Endodermal cell (in vitro differentiated cells): ENCODE data around the gene B4GALNT4. TPM values are rescaled to one million over a fixed set of nuclear protein-coding genes. Genes with fewer than 3 reads are reported as not detected.
"Not testable (repeated sequence)": the region's sequence is repeated elsewhere in the genome, so short reads cannot be mapped to it uniquely, and the experiment has no call there.

Experiments used
- DNase-seq: peaks from one replicate; pipeline ENCODE4 v3.0.0-alpha.2; 2017
- H3K27ac ChIP-seq: 2 replicates; pipeline ENCODE4 v1.5.1; 2013; ENCODE audit warnings: mild to moderate bottlenecking, low read depth, low read length, moderate library complexity
- H3K27me3 ChIP-seq: 2 replicates; pipeline ENCODE4 v1.6.1; 2013; ENCODE audit warnings: mild to moderate bottlenecking, low read length, moderate library complexity; ENCODE audit not compliant: insufficient read depth, control insufficient read depth, poor library complexity, severe bottlenecking
- H3K36me3 ChIP-seq: 2 replicates; pipeline ENCODE4 v1.7.0; 2013; ENCODE audit warnings: mild to moderate bottlenecking, low read length, moderate library complexity; ENCODE audit not compliant: control insufficient read depth, insufficient read depth
- H3K4me1 ChIP-seq: one replicate; pipeline ENCODE4 v1.7.0; 2013; ENCODE audit warnings: low read length; ENCODE audit not compliant: control insufficient read depth, insufficient read depth
- H3K4me3 ChIP-seq: 2 replicates; pipeline ENCODE4 v1.5.1; 2013; ENCODE audit warnings: mild to moderate bottlenecking, low read length, moderate library complexity
- H3K9ac ChIP-seq: 2 replicates; pipeline ENCODE4 v1.6.1; 2013; ENCODE audit warnings: mild to moderate bottlenecking, low read length, moderate library complexity; ENCODE audit not compliant: poor library complexity, severe bottlenecking; ENCODE audit errors: extremely low read depth
- H3K9me3 ChIP-seq: 2 replicates; pipeline ENCODE4 v1.6.1; 2013; ENCODE audit warnings: mild to moderate bottlenecking, low read length, moderate library complexity; ENCODE audit not compliant: control insufficient read depth
- H3K27ac Mint-ChIP-seq: 2 replicates; pipeline ENCODE4 v1.8.0; 2020; ENCODE audit warnings: mixed read lengths
- H3K27me3 Mint-ChIP-seq: 2 replicates; pipeline ENCODE4 v1.8.0; 2021; ENCODE audit warnings: mild to moderate bottlenecking, mixed read lengths; ENCODE audit not compliant: insufficient read depth
- H3K36me3 Mint-ChIP-seq: 2 replicates; pipeline ENCODE4 v1.8.0; 2020; ENCODE audit warnings: low read depth, mixed read lengths
- H3K4me1 Mint-ChIP-seq: 2 replicates; pipeline ENCODE4 v1.8.0; 2020; ENCODE audit warnings: mixed read lengths
- H3K4me3 Mint-ChIP-seq: 2 replicates; pipeline ENCODE4 v1.8.0; 2020; ENCODE audit warnings: mild to moderate bottlenecking, moderate library complexity, mixed read lengths
- H3K9me3 Mint-ChIP-seq: 2 replicates; pipeline ENCODE4 v1.8.0; 2020; ENCODE audit warnings: mild to moderate bottlenecking, mixed read lengths
- CTCF ChIP-seq: fragments of 200-600 bp; sonication (generic); conservative IDR thresholded peaks from 2 replicates; pipeline ENCODE4 v1.5.0; 2021; ENCODE audit warnings: antibody characterized with exemption, mild to moderate bottlenecking
- WGBS, 2 experiments: methylation state at CpG; one replicate each; pipeline versions ENCODE4 v1.1.5 to v1.1.7; 2013; ENCODE audit warnings: missing lambda C conversion rate in 2 of 2, mixed read lengths in 1 of 2; ENCODE audit not compliant: insufficient coverage in 1 of 2, insufficient read length in 1 of 2; 5-methylcytosine and 5-hydroxymethylcytosine counted together
- total RNA-seq, 2 donors: library from RNA; stranded (reverse); fragmentation: NEBNext Ultra II Directional in 1 of 2; extraction: Animal tissue kit (Norgen Biotek cat#: 25700) in 1 of 2; gene quantifications; 2 replicates in 1 of 2; 3 replicates in 1 of 2; pipeline ENCODE4 v1.2.1, GENCODE V29; 2021

Gene B4GALNT4
- total RNA-seq, 2 donors from 2014 or later = 109 to 118 TPM

GRCh38 chr11:360326-361280, 8.7 kb upstream of the B4GALNT4 start:
- H3K9ac ChIP-seq = no peak overlapping the region
- no peaks in the 10 kb centered on the region for H3K27me3 ChIP-seq
- Mint-ChIP-seq H3K4me3 (no peak overlapping the region), H3K36me3 (peaks cover 4% of the 10 kb centered on the region), H3K27ac (no peak overlapping the region), H3K9me3 (peaks cover 33% of the 10 kb centered on the region), H3K27me3 (peaks cover 8% of the 10 kb centered on the region), H3K4me1 (no peaks in the 10 kb centered on the region)
- TF ChIP-seq CTCF = no peak
- DNase-seq = no peak
- H3K4me3 ChIP-seq = no peak overlapping the region
- H3K9me3 ChIP-seq = peaks cover 31% of the 10 kb centered on the region
- WGBS, 2 experiments = 85 to 88% methylated on average over 22 of the region's 22 CpGs
- H3K27ac ChIP-seq = no peak overlapping the region
- peaks cover 1% of the 10 kb centered on the region for H3K4me1 ChIP-seq
- no peaks in the 10 kb centered on the region for H3K36me3 ChIP-seq

- peaks cover 8% of the 10 kb centered on the region for H3K27me3 Mint-ChIP-seq
- no peaks in the 10 kb centered on the region for H3K4me1 Mint-ChIP-seq
- H3K36me3 Mint-ChIP-seq = peaks cover 7% of the 10 kb centered on the region
- DNase-seq = no peak
- H3K4me1 ChIP-seq = no peaks in the 10 kb centered on the region
- no peak overlapping the region for H3K27ac Mint-ChIP-seq
- WGBS, 2 experiments = 77 to 88% methylated on average over 17 to 32 of the region's 36 CpGs
- H3K27me3 ChIP-seq = no peaks in the 10 kb centered on the region
- TF ChIP-seq CTCF = no peak
- H3K9me3 Mint-ChIP-seq = peaks cover 33% of the 10 kb centered on the region
- no peak overlapping the region for H3K4me3 ChIP-seq
- no peak overlapping the region for H3K27ac ChIP-seq
- no peaks in the 10 kb centered on the region for H3K36me3 ChIP-seq
- H3K4me3 Mint-ChIP-seq = no peak overlapping the region
- H3K9ac ChIP-seq = no peak overlapping the region
- H3K9me3 ChIP-seq = peaks cover 14% of the 10 kb centered on the region
Measured at GRCh38 chr11:362642-363442, 6.5 kb upstream of the B4GALNT4 start.

- not testable (repeated sequence) for H3K36me3 ChIP-seq
Measured at GRCh38 chr11:363443-363805, 5.9 kb upstream of the B4GALNT4 start.

More at GRCh38 chr11:363443-363805, 5.9 kb upstream of the B4GALNT4 start:
- H3K4me3 ChIP-seq, H3K4me1 ChIP-seq, H3K27ac ChIP-seq, H3K36me3 Mint-ChIP-seq, H3K4me1 Mint-ChIP-seq, H3K9ac ChIP-seq, H3K4me3 Mint-ChIP-seq, DNase-seq, H3K27me3 Mint-ChIP-seq, H3K27me3 ChIP-seq, H3K27ac Mint-ChIP-seq: not testable (repeated sequence)
- H3K9me3 Mint-ChIP-seq = peaks cover 30% of the 10 kb centered on the region
- 82 to 87% methylated on average over 9 to 22 of the region's 22 CpGs for WGBS, 2 experiments
- H3K9me3 ChIP-seq = peaks cover 14% of the 10 kb centered on the region
